ENCODE measurements around the gene ATG9A.

Gene ATG9A

GRCh38 chr2:219220652-219221402 is 8.6 kb downstream of the ATG9A start:
- no peak for DNase-seq (ENCODE audit: low read depth)

DNA sequence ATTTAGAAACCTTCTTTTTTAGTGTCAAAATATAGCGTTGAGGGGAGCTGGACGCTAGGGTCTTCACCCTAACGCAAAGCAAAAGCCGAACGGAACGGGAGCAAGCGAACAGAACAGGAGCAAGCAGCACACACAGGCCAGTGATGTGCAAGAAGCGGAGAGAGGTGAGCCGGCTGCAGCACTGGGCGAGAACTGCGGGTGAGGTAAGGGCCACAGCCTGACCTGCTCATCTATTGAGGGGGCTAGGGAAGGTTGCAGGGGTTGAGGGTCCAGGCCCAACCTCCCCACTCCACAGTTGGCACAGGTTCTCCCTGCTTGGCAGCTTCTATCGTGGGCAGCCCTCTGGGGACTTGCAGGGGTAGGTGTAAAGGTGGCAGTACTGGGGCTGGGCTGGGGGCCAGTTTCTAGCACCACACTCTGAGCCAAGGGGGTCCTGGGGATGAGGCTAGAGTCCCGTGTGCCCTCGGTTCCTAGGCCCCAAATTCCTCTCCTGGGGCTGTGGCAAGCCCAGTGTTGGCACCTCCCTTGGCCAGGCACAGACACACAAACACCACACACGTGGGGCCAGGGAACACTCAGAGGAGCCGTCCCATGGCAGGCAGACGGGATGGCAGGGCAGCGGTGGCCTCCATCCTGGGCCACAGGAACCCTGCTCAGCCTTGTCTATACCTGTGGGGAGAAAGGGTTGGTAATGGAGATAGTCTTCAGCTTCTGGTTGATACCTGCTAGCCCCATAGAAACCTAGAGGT is 9.5 kb downstream of the ATG9A start:
- DNase-seq (ENCODE audit: low read depth), result no peak

DNA sequence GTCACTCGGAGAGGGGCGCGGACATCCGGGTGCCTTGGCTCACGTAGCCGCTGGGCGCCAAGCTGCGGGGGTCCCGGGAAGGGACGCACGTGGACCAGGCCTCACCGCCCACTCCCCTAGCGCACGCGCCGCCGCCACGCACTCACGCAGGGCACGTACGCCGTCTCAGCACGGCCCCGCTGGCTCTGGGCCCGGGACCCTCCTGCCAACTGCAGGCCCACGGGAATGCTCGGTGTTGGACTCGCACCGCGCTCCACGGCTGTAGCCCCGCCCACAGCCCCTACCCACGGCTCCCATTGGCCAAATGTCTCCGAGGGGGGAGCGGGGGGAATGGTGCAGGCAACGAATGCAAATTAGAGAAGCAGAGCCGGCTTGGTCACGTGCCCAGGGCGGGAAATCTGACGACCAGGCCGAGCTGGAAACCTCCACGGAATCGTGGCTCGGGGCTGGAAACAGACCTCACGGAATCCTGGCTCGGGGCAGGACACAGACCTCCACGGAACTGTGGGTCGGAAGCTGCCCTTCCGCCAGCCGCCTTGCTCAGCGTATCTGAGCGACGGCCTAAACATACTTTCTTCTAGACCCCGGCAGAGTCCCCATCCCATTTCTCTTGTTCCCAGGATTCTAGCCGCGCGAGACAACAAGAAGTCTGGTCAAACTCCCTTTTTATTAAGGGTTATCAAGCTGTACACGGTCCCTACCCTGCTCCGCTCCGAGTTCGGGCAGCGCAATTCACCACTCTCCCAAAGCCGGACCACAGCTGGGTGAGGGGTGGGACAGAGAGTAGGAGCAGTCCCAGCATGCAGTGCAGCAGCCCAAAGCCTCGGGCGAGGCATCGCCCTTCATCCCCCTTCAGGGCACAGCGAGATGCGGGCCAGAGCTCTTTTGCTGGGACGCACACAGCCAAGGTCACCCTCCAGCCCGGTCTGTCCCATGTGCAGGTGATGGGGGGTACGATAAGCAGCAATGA is 10.4 kb downstream of the ATG9A start, which contains the start of gene ABCB6:
Gene ABCB6, minus strand, starts transcription at position 227 of the 970 bp plus-strand sequence. CDS start 285 bp downstream, outside the sequence.
- peak; percentile 81 for DNase-seq (ENCODE audit: low read depth)

GRCh38 chr2:219218217-219218731 is 11.2 kb downstream of the ATG9A start:
- DNase-seq (ENCODE audit: low read depth), result no peak

- DNase-seq (ENCODE audit: low read depth), result no peak
Observed at GRCh38 chr2:219216535-219216915, 12.9 kb downstream of the ATG9A start.

- no peak for DNase-seq (ENCODE audit: low read depth)
Observed at GRCh38 chr2:219215871-219216534, 13.4 kb downstream of the ATG9A start.

- DNase-seq (ENCODE audit: low read depth), result no peak
Observed at GRCh38 chr2:219214786-219215185, 14.7 kb downstream of the ATG9A start.

GRCh38 chr2:219214141-219214540 is 15.3 kb downstream of the ATG9A start:
- DNase-seq (ENCODE audit: low read depth), result no peak

DNA sequence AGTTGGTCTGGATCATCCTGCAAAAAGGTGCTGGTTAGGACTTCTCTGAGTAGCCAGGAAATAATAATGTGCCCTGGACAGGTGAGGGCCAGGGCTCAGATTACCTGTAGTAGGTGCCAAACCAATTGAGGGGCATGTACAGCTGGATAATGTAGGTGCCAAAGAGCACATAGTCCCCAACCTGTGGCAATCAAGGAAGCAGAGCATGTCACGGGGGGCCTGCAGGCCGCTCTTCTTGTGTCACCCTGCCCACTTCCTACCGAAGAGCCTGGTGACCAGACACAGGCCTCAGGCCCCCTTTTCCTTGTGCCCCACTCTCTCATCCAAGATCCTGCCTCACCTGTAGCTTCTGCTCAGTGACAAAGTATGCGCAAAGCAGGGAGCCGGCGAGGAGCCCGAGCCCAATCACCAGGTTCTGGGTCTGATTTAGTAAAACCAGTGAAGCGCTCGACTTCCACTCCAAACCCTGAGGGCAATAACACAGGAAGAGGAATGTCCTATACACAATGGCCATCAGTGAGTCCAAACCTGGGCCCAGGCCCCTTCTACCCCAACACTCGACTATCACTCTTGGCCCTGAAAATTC is 15.9 kb downstream of the ATG9A start:
- no peak for DNase-seq (ENCODE audit: low read depth)

DNA sequence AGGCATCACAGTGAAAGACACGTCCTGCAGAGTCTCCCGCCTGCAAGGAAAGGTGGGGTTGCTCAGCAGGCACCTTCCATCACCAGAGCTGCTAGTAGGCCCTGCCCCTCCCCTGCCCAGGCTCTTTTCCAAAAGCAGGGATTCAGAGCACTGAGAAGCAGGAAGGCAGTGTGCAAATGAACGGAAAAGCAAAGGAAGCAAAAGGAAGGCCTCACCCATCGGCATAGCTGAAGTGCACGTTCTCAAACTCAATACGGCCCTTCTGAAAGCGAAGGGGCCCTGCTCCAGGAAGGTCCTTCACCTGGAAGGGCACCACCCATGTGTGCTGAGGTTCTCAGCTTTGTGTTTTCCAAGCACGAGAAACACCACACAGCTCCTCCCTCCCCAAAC is 16.4 kb downstream of the ATG9A start:
- DNase-seq (ENCODE audit: low read depth), result no peak

DNA sequence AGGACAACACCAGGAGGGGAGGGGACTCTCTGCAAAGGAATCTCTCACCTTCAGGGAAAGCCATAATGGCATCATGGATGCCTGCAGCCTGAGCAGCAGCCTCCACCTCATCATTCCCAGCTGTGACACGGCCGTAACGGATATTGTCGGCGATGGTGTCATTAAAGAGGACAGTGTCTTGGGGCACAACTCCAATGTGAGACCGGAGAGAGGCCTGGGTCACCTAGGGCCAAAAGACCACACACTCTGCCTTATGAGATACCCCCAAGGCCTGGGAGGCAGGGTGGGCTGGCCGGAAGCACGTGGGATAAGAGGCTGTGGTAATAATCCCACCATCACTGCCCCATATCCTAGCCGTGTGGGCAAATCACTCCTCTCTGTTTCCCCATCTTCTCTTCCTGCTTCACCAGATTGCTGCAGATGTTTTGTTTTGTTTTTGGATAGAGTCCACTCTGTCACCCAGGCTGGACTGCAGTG is 18.5 kb downstream of the ATG9A start:
- no peak for DNase-seq (ENCODE audit: low read depth)

- no peak for DNase-seq (ENCODE audit: low read depth)
Observed at GRCh38 chr2:219210196-219210885, 19.1 kb downstream of the ATG9A start.

DNA sequence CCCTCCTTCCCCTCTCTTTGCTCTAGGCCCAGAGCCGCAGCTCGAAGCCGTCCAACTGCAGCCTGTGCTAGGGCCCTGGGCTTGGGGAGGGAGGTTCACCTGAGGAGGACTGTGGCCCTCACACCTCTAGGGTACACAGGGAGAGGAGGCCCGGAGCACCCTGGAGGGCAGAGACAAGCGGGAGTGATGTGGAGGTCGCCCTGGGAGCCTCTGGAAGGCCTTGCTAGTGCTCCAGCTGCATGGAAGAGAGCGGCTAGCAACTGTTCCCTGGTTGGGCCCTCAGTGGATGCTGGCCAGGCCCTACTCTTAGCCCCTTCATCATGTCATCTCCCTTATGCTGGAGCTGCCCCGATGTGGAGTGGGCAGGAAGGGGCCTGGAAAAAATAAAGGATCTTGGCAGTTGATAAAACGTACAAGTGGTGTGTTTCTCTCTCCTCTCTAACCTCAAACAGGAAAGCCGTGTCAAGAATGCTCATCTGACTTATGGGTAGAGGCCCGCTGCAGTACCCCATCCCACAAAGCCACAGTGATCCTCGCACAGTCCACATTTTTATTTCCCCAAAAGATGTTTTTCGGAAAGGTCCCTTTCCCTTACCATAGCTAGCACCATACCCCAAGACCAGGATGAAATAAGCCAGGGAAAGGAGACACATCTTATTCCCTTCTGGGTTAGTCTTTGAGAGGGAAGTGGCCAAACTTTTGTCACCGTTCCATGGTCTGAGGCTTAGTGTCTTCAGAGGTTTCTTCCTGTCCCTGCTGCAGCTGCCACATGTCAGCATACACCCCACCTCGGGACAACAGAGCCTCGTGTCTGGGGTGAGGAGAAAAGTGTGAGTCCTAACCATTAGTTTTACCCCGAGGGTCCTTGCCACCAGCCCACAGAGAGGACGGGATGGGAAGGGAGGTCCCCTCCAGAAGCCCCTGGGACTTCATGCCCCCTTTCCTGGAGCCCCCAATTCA is 19.9 kb downstream of the ATG9A start:
- no peak for DNase-seq (ENCODE audit: low read depth)

DNA sequence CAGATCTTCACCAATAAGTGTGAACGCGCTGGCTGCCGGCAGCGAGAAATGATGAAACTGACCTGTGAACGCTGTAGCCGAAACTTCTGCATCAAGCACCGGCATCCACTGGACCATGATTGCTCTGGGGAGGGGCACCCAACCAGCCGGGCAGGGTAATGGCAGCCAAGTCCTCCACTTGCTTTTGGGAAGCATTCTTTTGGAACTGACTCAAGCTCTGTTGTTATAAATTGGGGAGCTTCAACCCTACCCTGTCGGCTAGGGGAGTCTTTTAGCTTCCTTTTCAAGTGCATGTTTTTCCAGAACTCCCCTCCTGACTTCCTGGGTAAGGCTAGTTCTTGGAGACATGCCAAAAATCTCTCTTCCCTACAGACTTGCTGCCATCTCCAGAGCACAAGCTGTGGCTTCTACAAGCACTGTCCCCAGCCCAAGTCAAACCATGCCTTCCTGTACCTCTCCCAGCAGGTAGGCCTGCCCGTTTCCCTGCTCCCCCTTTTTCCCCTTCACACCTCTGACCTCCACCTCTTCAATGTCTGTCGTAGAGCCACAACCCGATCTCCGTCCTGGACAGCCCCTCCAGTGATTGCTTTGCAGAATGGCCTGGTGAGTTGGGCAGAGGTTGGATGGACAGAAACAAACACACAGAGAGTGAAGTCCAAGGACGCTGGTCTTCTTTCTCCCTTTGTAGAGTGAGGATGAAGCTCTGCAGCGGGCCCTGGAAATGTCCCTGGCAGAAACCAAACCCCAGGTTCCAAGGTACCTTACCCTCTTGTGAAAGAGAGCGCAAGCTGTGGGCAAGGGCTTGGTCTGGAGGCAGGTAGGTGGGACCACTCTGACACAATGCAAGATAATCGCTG is 21.3 kb downstream of the ATG9A start:
- DNase-seq (ENCODE audit: low read depth), result no peak

- DNase-seq (ENCODE audit: low read depth), result no peak
Observed at GRCh38 chr2:219207134-219207883, 22.1 kb downstream of the ATG9A start.

DNA sequence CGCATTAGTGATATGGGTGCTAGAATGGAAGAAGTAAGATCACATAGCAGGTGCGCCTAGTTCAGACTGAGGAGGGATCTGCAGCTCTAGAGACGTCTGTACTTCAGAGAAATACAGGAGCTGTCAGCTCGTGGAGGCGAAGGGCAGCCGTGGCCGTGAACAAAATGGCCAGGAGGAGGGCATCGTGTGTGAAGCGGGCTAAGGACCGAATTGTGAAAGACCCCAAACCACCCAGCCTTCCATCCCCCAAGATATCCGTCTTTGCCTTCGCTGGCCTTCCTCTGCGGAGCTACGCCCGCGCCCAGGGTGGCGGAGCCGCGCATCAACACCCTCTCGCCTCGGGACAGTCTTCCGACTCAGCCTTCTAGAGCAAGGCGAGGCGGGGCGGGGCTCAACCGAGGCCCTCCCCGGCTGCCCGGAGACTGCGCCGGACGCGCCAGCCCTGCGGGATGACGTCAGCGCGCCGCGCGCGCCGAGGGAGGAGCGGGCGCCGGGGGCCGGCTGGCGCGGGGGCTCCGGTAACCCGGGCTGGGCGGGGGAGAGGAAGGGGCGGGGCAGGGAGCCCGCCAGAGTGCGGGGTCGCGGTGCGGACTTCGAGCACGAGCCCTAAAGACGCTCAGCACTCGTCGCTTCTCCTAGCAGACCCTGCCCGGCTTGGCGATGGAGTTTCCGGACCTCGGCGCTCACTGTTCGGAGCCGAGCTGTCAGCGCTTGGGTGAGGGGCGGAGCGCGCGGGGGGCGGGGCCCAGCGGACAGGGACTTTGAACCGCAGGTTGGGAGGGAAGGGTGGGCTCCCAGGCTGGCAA is 22.9 kb downstream of the ATG9A start, which contains the start of gene ZFAND2B:
Gene ZFAND2B, plus strand, starts transcription at position 455 of the 806 bp plus-strand sequence. Its CDS starts 206 bp downstream, at position 661.
- DNase-seq (ENCODE audit: low read depth), result peak; percentile 95

DNA sequence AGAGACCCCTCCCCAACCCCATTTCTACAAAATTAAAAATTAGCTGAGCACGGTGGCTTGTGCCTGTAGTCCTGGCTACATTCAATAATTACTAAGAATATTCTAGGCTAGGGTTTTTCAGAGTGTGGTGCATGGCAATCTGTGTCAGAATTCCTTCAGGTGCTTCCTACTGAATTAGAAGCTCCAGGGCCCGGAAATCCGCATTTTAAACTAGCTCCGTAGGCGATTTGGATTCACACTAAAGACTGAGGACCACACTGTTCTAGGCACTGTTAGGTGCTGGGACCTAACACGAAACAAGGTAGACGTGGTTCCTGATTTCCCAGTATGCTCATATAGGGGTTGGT is 23.5 kb downstream of the ATG9A start:
- DNase-seq (ENCODE audit: low read depth), result no peak
